Measurements from ENCODE around the gene KIF26A. TPM values are rescaled to one million over a fixed set of nuclear protein-coding genes. Genes with fewer than 3 reads are reported as not detected.
A peak's percentile ranks its signal among the peaks of the same experiment; 100 is the strongest.

The KIF26A gene
- total and polyA plus RNA-seq, 8 donors, result 3.6 to 13.2 (median 7.1) TPM

DNA sequence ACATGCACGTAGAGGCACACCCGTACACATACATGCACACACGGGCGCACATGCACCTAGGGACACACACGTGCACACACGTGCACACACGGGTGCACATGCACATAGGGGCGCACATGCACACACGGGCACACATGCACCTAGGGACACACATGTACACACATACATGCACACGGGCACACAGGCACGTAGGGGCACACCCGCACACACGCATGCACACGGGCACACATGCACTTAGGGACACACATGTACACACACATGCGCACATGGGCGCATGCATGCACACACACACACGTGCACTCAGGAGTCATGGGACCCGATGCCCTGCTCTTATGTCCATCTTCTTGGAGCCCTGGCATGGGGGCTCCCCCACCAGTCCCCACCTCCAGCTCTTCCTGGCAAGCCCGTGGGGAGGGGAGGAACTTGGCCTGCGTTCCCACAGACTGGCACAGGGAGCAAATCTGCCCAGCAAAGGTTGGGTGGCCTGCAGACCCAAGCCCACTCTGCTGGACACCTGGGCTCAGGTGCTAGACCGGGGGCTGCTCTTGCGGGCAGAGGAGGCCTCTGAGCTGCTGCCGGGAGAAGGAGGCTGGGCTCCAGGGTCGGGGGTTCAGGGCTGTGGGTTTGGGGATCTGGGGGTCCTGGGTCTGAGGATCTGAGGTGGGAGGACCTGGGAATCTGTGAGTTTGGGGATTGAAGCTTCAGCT is 51.4 kb downstream of the KIF26A start:
- no peaks in the 10 kb centered on the region for H3K4me1 ChIP-seq
- no peak overlapping the region for H3K4me3 ChIP-seq
- TF ChIP-seq, protein P1, sequence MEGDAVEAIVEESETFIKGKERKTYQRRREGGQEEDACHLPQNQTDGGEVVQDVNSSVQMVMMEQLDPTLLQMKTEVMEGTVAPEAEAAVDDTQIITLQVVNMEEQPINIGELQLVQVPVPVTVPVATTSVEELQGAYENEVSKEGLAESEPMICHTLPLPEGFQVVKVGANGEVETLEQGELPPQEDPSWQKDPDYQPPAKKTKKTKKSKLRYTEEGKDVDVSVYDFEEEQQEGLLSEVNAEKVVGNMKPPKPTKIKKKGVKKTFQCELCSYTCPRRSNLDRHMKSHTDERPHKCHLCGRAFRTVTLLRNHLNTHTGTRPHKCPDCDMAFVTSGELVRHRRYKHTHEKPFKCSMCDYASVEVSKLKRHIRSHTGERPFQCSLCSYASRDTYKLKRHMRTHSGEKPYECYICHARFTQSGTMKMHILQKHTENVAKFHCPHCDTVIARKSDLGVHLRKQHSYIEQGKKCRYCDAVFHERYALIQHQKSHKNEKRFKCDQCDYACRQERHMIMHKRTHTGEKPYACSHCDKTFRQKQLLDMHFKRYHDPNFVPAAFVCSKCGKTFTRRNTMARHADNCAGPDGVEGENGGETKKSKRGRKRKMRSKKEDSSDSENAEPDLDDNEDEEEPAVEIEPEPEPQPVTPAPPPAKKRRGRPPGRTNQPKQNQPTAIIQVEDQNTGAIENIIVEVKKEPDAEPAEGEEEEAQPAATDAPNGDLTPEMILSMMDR (IDR thresholded peaks at IDR 0.05), result no peak
- no peaks in the 10 kb centered on the region for H3K27me3 ChIP-seq
- ATAC-seq (no peak), DNase-seq (peak in 1 of 6 donors; percentile 54), FAIRE-seq (no peak)
- H3K9me3 ChIP-seq, result no peaks in the 10 kb centered on the region
- H3K36me3 ChIP-seq, result no peaks in the 10 kb centered on the region
- intact Hi-C loops (cut with DNase I), result no loop called here
- no peak overlapping the region for H3K27ac ChIP-seq
- WGBS, 2 donors, result 76 to 90% methylated on average over 23 to 24 of the region's 24 CpGs

DNA sequence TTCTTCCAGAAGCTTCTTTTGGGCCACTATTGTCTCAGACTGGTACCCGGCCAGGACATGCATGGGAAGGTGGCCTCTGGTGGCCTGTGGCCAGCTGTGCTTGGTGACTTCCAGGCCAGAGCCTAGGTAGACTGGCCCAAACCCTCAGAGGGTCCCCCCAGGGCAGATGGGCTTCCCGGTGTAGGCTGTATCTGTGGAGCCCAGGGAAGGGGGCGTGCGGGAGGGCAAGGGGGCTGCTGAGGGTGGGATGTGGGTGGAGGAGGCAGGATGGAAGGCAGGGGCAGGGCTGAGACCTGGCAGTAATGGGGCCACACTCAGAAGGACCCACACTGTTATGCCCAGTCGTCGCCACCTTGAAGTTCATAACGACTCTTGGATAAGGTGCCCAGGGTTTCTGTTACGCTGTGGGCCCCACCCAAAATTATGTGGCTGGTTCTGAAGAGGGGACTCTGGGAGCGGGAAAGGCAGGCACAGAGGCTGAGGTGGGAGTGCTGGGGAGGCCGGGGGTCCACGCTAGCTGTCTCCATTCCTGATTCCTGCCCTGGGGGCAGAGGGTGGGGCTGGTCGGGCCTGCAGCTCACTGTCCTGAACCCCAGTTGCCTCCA is 52.1 kb downstream of the KIF26A start:
- H3K9me3 ChIP-seq, result no peaks in the 10 kb centered on the region
- intact Hi-C loops (cut with DNase I), result no loop called here
- no peaks in the 10 kb centered on the region for H3K4me1 ChIP-seq
- no peak overlapping the region for H3K4me3 ChIP-seq
- FAIRE-seq (no peak), DNase-seq (peak in 1 of 6 donors; percentile 42), ATAC-seq (no peak)
- WGBS, 2 donors, result 63 to 87% methylated on average over 12 of the region's 12 CpGs
- no peaks in the 10 kb centered on the region for H3K36me3 ChIP-seq
- TF ChIP-seq, protein P1 (IDR thresholded peaks at IDR 0.05), result no peak
- no peak overlapping the region for H3K27ac ChIP-seq
- H3K27me3 ChIP-seq, result no peaks in the 10 kb centered on the region

DNA sequence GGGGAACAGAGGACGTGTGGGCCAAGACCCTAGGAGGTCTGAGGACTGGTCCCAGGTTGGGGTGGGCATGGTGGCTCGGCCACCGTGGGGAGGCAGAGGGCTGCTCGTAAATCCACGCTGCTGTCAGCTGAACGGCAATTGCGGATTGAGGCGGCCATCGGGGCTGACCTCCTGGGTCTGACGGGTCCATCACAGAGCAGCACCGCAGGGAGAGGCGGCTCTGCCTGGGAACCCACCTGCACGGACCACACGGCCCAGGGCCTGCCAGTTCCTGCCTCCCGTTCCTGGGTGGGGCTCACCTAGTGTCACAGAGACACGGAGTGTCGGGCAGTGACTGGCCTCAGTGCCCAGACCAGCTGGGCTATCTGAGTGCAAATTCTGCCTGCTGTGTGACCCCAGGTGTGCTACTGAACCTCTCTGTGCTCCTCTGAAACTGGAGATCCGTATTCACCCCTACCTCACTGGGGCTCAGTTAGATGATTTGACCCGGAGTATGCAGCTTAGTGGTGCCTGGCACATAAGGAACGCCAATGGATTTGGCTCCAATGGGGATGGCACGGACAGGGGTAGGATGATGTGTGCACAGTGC is 53.1 kb downstream of the KIF26A start:
- TF ChIP-seq, protein P1 (IDR thresholded peaks at IDR 0.05), result no peak
- H3K4me1 ChIP-seq, result no peaks in the 10 kb centered on the region
- DNase-seq (peak in 1 of 6 donors; percentile 46), FAIRE-seq (no peak), ATAC-seq (no peak)
- no peaks in the 10 kb centered on the region for H3K36me3 ChIP-seq
- WGBS, 2 donors, result 58 to 78% methylated on average over 21 of the region's 21 CpGs
- H3K27me3 ChIP-seq, result no peaks in the 10 kb centered on the region
- no peaks in the 10 kb centered on the region for H3K9me3 ChIP-seq
- no peak overlapping the region for H3K27ac ChIP-seq
- intact Hi-C loops (cut with DNase I), result no loop called here
- H3K4me3 ChIP-seq, result no peak overlapping the region

DNA sequence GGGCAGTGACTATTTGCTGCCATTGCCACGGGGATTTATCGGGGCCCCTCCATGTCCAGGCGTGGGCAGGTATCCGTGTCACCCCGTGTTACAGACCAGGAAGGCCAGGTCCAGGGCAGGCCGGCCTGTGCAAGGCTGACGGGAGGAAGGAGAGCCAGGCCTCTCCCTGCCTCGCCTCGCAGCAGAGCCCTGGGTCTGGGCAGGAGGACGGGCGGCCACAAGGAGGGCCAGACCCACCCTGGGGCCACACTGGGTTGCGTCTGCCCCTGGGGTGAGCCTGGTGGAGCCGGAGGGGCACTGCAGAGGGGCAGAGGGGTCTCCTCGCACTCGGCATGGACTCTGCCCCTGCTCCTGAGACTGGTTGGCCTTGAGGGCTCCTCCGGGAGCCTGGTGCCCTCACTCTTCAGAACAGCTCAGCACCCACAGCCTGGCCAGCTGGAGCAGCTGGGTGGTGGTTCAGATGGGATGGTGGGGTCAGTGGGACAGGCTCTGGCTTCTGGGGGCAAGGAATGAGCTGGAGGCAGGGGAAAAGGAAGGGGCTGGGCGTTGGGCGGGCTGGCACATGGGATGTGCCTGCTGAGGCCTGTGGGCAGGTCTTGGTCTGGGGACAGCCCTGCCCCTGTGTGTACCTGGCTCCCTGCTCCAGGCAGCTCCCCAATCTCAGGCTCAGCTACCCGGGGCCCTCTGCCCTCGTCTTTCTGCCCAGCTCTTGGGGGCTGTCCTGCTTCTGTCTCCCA is 53.9 kb downstream of the KIF26A start:
- WGBS, 2 donors, result 62 to 82% methylated on average over 17 to 20 of the region's 20 CpGs

More for the DNA sequence above, 53.9 kb downstream of the KIF26A start:
- no peaks in the 10 kb centered on the region for H3K4me1 ChIP-seq
- H3K36me3 ChIP-seq, result no peaks in the 10 kb centered on the region
- H3K27ac ChIP-seq, result no peak overlapping the region
- no peak overlapping the region for H3K4me3 ChIP-seq
- TF ChIP-seq, protein P1 (IDR thresholded peaks at IDR 0.05), result no peak
- no peaks in the 10 kb centered on the region for H3K9me3 ChIP-seq
- H3K27me3 ChIP-seq, result no peaks in the 10 kb centered on the region
- FAIRE-seq, result no peak
- intact Hi-C loops (cut with DNase I), result no loop called here
- peak in 1 of 6 donors; percentile 63 for DNase-seq
- ATAC-seq, result no peak
